ENCODE data around the gene KCNQ5.

Gene KCNQ5

DNA sequence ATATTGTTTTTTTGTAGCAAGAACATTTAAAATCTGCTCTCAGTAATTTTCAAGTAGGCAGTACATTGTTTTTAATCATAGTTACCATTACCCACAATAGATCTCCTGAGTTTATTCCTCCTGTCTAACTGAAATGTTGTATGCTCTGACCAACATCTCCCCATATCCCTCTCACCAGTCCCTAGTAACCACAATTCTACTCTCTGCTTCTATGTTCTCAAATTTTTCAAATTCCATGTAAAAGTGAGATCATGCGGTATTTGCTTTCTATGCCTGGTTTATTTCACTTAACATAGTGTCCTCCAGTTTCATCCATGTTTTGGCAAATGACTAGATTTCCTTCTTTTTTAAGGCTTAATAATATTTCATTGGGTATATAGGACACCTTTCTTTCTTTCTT is 300.5 kb downstream of the KCNQ5 start:
- no peak for FAIRE-seq

DNA sequence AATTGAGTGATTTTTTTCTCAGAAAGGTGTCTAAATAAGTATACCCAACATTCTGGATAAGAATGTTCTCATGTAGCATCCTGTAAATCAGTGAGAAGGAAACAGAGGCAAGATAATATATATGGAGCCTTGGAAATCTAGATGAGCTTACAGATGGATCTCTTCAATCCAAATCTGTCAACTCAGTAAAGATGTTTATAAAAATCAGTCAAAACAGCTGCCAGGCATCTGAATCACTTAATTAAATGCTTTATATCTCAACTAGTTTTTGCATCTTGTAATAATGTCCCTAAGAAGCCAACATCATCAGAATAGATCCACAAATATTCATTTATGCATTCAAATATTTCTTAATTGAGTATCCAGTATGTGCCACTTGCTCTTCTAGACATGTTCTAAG is 303.3 kb downstream of the KCNQ5 start:
- FAIRE-seq, result no peak

DNA sequence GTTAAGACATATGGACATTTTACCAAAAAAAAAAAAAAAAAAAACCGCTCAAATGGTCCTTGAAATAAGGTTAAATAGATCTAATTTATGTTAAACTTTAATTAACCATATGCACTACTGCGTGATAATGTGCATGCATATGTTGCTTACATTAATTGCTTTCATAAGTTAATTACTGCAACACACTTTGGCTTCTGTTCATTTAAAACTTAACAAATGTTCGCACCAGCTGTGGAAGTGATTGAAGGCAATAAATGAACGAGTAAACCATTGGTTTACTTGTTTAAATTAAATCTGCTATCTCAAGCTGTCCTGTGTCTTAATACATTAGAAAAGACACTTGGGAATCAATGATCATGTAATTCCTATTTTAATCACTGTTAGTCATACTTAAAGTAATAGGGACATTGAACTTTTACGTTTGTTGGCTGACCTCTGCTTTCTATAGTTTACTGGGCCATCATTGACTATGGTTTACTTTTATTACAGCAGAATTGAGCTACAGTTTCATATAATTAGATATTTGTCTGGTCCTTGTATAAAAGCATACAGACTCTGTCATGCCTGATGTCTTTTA is 308.8 kb downstream of the KCNQ5 start:
- no peak for FAIRE-seq

DNA sequence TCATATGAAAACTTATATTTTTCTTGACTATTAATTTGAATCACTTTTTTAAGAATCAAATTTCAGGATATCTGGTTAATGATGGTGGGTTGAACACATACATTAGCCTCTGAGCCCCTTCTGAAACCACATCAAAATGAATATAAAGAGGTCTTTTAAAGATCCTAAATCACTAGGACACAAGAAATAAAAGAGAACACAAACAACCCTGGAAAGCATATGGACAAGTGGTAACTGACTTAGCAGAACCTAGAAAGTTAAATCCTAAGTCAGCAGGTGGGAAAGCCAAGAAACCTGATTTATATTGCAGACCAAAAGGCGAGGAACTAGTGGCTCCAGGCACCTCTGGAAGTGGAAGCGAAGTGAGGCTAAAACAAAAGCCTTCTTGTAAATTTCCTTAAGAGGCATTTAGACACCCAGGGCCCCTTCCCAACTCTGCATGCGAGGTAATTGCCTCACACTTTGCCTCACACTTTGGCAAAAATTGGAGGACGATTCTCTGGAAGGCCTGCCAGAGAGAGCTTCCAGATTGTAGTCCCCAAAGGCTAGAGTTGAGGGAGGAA is 309.5 kb downstream of the KCNQ5 start:
- FAIRE-seq, result no peak

DNA sequence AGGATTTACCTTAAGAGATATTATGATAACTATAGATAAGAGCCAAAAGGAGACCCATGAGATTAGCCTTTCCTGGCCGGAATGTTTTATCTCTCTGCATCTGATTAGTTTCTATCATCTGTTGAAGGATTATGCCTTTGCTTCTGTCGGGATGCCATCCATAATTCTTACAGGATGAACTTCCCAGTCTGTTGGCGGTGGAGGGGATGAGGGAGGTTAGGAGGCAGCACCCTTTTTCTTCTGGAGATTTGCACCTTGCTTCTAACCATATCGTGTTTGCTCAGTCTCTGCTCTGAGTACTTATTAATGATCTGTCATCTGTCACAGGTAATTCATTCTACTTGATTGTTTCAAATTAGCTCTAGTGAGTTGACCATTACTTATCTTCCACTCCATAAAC is 311.4 kb downstream of the KCNQ5 start:
- no peak for FAIRE-seq

DNA sequence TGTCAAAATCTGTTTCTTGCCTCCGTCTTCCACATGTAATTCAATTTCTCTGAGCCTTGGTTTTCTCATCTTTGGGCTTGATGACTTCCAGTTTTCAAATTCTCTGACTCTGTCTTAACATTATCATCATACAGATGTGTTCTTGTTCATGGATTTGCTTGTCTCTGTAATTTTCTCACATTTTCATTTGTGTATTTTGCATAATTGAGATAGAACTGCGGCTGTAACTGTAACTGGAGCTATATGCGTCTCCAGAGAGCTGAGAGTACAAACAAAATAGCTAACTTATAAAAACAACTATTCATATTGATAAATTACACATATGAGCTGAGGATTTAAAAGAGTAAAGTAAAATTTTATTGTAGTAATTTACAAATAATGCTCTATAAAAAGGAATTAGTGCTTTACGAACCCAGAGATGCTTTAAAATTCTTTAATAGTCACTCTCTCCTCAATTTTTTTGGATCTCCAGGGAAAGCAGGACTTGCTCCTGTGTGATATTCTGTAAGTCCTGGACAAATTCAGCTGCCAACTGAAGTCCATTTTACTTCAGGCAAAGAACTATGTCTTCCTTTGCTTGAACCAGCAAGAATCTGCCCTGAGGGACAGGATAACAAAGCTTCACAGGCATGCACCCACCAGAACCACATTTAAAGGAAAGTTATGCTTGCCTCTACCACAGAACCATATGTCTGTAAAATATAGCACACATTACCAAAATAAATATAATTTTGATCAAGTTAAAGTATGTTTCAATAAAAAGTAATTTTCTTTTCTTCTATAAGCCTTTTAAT is 315.1 kb downstream of the KCNQ5 start:
- FAIRE-seq, result no peak

DNA sequence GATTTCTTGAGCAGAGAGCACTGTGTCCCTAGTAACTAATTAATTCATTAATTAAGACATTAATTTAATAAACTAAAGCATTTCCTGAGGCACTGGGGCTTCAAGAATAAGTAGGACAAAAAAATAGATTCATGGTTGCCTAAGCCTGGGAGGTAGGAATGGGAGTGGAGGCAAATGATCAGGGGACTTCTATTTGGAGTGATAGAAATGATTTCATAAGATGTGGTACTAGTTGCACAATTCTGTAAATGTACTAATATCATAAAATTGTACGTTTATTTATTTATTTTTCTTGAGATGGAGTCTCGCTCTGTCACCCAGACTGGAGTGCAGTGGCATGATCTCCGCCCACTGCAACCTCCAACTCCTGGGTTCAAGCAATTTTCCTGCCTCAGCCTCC is 316.2 kb downstream of the KCNQ5 start:
- no peak for FAIRE-seq

DNA sequence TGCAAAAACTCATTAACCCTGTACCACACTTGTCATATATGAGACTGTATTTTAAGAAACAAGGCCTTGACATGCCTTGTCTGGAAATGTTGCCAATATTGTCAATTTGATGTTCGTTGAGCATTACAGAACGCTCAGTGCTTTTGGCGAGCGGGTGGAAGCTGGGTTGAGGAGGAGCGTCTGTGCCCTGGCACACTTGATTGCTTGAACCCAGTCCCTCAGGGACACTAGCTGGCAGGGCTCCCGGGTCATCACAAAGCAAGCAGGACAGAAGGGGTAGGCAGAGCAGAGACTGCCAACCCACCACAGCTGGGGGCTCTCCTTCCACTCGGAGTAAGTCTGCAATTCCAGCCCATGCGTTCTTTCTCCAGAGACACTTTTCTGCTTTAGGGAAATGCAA is 317.1 kb downstream of the KCNQ5 start:
- FAIRE-seq, result no peak

DNA sequence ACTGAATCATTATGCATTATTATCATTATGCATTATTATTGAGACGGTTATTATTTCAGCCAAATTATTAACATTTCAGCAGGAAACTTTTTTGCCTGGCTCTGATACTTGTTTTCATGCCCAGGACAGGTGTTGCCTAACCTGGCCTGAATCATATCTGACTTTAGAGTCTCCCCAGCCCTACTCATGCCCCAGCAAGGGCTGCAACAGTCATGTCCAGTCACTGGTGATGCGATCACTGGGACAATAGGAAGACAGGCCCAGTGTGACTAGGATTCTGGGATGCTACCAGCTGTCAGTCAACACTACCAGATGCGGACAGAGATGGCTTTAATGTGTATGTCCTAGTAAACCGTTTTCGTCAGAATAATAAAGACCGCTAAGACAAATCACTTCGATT is 318.4 kb downstream of the KCNQ5 start:
- FAIRE-seq, result no peak

DNA sequence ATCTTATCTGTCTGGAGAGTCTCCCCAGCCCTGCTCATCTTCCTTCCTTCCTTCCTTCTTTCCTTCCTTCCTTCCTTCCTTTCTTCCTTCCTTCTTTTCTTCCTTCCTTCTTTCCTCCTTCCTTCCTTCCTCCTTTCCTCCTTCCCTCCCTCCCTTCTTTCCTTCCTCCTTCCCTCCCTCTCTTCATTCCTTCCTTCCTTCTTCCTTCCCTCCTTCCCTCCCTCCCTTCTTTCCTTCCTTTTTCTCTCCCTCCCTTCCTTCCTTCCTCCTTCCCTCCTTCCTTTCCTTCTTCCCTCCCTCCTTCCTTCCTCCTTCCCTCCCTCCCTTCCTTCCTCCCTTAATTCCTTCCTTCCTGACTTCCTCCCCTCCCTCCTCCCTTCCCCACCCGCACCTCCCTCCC is 319.4 kb downstream of the KCNQ5 start:
- FAIRE-seq, result no peak

DNA sequence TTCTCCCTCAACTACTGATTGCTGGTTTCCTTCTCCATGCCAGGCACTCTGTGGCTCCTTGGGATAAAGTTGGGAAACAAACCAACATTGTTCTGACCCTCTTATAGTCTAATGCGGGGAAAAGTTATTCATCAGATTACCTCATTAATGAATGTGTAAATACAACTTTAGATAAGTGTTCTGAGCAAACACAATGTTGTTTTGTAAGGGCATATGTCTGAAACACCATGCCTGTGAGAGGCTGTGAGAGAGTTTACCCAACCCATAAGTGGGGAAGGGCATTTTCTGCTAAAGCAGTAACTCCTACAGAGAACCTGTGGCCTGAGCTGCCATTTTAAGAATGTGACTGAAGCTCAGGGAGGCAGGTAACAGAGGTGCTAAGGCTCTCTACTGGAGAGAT is 319.9 kb downstream of the KCNQ5 start:
- FAIRE-seq, result no peak

DNA sequence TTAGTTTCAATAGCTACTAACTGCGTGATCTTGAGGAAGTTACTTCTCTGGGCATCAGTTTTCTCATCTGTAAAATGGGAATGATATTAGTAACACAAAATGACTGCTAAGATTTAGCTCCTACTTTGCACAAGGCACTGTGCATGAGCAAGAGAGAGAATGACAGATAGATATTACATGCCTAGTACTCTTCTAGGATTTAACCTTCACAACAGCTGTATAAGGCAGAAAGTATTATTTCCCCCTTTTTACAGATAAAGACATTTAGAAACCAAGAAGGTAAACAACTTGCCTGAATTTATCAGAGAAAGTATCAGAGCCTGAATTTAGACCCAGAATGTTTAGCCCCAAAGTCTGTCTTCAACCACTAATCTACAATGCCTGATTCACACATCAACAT is 321.8 kb downstream of the KCNQ5 start:
- FAIRE-seq, result no peak

DNA sequence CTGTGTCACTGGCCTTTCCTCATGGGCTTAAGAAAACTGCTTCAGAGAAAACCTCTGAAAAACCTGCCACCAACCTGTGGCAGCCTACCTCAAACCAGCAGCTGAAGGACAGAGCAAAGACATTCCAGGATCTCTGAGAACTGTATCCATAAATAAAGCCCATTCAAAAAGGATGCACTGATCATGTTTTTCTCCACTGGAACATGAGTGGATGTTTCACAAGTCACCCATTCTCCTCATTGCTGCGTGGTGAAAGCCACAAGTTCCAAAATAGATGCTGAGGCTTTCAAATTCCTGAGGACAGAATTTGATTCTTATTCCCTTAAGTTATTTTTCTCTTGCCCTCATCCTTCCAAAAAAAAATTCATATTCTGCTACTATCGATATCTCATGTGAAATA is 322.8 kb downstream of the KCNQ5 start:
- FAIRE-seq, result no peak

DNA sequence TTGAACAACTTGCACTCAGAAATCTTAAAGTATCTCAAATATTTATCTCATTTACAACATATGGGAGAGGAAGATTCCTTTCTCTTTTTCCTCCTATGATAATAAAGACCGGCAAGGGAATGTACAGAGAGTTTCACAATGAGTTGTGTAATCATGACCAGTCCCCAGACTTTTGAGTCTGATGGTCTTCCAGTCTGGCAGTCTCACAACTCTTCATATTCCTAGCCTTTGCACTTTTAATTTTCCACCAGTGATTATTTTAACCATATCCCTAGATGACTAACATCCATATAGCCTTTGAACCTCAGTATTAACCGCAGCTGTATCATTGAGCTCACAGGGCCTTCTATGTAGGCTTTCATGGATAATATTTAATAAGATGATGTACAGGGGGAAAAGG is 324.9 kb downstream of the KCNQ5 start:
- no peak for FAIRE-seq

DNA sequence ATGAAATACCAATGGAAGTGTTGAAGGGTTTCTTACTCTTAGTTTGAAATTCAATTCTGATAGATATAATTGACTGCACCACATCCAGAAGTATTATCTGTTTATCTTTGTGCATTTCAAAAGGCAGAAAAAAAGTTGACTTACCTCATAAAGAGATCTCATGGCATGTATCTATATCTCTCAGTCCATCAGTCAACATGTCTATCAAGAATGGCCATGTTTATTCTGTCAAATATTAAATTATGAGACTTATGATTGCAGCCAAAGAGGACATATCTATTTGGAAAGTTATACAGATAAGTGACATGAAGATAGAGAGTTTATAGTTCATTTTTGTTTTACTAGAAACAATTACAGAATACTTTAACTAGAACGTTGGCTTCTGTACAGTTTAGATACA is 325.7 kb downstream of the KCNQ5 start:
- no peak for FAIRE-seq

DNA sequence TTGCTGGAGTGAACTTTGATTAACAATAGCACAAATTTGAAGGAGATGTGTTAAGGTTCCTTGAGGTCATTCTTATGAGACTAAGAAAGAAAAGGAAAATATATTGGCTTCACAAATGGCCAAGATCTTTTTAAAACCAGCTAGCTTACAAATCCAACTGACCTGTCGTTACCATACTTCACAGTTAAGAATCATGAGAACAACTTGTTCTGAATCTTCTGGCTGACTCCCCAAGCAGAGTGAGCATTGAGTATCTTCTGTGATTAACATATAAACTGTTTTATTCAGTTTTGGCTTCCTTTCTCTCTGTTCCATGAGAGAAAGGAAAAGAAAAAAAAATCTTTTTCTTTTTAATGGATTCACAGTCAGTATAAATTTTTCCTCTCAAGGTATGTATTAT is 326.3 kb downstream of the KCNQ5 start:
- FAIRE-seq, result no peak

DNA sequence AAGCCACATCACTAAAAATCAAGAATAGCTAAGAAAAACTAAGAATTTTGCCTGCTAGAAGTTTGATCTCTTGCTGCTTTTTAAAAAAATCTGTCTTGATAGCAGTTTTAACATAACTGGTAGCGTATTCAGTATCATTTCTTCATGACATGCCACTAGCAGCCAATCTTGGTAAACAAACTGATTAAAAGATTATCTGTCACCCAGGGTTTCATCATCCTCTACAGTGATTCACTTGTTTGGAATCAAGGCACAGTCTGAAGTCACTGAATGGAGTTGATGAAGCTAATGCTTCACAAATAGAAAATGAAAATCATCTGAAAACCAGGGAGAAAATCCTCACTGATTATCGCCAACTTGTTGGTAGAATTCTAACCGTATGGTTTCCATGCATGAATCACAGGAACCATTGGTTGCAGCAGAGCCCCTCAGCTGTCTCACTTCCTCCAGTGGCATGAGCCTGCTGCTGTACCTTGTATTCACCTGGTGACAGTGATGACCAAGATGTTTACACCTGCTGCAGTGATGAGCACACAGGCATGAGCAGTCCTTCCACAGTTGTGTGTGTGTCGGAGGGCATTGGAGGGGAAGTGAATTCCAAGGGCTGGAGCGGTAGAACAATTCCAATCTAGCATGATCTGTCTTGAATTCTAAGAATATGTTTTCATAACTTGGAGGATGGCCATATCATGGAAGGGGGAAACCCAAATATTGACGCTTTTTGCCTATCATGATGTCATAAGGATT is 328.4 kb downstream of the KCNQ5 start:
- no peak for FAIRE-seq

DNA sequence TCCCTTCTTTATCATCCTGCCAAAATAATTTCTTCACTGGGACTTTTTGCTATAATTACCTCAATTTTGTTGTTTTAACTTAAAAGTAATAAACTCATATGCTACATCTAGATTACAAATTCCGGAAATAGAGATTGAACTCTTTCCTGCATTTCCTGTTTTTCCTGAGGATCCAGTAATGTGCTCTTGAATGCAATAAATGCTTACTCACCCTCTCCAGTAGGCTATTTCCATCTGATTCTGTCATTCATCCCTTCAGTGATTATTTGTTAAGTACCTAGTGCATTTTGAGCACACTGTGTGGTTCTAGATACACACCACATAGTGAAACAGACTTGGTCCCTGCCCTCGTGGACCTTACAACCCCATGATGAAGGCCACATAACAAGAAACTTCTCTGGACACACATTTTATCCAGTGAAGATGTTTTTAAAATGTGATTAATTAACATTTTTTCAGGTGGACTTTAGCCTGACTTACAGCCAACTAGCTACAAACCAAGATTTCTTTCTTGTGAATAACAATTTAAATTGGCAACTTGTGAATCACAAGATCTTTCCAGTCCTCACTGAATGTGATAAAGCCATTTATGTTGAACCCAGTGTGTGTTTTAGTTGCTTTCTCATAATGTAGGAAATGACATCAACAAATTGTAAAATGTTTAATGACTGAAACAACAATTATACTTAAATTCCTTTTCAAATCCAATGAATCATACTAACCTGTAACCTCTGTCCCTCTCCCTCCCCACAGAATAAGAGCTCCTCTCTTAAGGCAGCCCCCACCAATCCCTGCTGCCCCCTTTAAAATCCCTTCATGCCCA is 331.2 kb downstream of the KCNQ5 start:
- no peak for FAIRE-seq

DNA sequence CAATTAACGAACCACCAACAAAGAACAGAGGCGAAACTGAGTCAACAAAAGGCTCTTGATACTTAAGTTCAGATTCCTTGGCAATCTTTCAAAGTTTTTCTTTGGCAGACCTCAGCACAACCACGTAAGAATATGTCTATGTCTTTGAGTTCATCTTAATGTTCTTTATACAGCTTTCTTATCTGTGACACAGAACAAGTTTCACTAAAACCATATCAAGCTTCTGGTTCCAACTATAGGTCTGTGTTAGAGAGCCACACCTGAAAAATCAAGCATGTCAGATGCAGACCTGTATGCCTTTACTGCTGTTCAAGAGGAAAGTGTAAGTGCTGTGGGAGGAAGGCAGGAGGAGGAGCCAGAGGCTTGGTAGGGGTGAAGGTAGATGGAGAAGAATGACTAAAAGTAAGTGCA is 332.1 kb downstream of the KCNQ5 start:
- FAIRE-seq, result no peak

DNA sequence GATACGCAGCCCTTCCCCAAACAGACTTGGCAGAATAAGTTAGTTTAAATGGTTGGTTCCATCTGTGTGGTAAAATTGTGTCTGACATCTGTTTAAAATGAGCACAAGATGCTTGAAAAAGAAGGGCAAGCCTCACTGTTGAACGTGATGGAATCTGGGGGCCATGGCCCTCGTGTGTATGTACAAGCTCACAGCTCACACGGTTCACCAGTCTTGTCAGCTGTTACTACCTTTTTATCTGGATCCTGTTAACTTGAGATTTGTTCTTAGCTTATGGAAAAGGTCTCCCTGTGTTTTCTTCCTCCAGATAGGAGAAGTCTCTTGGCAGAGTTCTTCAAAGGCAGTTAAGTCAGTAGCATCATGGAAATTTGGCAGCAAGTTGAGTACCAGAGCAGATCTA is 332.9 kb downstream of the KCNQ5 start:
- FAIRE-seq, result no peak

DNA sequence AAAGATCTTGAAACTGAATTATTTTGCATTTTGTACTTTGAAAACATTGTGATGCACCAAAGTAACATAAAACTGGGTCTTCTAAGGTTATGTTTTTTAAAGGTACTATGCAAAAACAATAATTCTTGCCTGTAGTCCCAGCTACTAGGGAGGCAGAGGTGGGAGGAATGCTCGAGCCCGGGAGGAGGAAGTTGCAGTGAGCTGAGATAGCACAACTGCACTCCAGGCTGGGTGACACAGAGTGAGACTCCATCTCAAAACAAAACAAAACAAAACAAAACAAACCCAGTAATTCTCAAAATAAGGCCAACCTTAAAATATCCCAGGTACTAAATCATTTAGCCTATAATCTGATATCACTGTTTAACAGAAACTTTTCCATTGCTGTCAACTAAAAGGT is 333.8 kb downstream of the KCNQ5 start:
- FAIRE-seq, result no peak

DNA sequence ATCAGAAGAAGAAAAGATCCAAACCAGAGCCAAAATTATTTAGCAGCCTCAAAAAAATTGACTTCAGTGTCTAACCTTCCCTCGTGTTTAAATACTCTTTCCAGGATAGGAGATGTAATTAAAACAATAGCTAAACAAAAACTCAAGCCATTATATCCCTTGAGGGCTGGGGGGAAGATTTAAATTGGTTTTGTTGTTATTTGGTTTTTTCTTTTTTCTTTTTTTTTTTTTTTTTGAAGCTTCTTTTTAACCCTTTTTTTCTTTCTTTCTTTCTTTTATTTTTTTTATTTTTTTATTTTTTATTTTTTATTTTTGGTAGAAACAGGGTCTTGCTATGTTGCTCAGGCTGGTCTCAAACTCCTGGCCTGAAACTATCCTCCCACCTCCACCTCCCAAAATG is 334.4 kb downstream of the KCNQ5 start:
- no peak for FAIRE-seq

DNA sequence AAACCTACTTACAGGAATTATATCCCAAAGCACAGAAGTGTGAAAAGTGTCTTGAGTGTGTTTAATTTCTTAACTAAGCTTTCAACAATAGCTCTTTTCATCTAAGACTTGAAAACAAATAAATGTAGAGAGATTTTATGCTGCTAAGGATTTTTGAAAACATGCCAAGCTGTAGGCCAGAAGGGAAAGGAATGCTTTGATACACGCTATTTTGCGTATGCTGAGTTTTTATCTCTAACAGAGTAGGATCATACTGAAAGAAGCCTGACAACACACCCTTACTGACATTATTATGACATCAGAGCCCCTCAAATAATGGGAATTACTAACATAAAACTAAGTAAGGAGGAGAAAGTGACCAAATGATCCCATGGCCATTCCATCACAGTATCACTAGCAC is 338.0 kb downstream of the KCNQ5 start:
- no peak for FAIRE-seq
